Activated T-cell treated with anti-CD3 and anti-CD28 coated beads for 1 hour (primary cell): Measurements from ENCODE around the gene HIGD1A.

Source experiments
- DNase-seq: peaks from one replicate; pipeline ENCODE4 v3.0.0-alpha.2; 2020; ENCODE audit warnings: low read depth

Gene HIGD1A

DNA sequence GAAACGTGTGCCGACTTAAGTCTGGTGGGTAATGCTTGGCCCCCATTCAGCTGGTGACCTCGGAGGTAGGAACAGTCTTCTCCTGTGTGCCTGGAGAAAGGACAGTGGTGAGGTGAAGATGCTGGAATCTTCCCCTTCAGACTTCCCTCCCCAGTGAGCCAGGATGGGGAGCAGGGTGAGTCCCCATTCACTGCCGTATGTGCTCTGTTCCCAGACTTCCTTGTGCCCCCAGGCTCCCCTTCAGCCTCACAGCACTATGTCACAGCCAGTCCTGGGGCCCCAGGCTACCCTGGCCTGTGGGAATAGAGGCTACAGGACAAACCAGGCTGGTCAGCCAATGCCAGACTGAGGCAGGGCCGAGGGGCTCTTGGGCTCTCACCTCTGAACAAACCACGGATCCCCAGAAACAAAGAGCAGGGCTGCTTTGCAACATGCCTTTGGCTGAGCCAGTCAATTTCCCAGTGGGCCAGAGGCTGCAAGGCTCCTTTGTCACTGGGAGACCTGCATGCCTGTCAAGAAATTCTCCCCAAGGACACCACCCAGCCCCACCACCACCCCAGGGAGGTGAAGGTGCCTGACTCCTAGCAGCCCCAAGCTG lies 69.9 kb downstream of the HIGD1A start:
- DNase-seq, result no peak

DNA sequence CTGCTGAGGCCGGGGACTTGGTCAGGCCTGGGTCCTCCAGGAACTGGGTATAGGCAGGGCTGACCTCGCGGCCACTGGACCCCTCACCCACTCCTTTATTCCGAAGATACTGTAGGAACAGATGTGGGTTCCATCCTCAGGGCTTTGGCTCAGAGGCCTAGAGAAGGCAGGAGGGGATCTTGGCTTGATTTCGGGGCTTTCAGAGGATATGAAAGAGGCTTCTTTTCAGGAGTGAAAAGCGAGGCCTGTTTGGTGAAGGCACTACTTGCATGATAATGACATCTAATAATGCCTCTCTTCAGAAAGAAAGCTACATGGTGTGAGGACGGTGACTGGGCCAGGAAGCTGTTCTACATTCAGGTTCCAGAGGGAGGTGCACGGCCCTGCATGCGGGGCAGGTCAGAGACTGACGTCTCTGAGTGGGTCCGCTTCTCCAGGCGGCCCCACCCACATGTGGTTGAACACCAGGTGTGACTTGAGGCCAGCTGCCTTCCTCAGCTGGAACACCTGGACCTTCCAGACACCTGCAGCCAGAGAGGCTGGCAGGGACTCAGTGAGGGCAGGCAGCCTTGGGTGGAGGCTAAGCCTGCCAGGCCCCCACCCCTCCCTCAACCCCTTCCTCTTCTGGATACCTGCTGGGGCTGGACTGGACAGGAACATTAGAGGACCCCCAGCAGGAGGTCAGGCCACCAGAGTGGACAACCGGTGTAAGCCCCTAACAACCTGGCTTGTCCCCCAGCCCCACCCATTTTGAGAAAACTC lies 70.6 kb downstream of the HIGD1A start:
- DNase-seq, result no peak
